Renal cortical epithelial cell (primary cell): ENCODE measurements around the gene GCN1. TPM values are rescaled to one million over a fixed set of nuclear protein-coding genes. Genes with fewer than 3 reads are reported as not detected.

Experiments
- DNase-seq: peaks from one replicate; pipeline ENCODE4 v3.0.0-alpha.2; 2011; ENCODE audit warnings: low read depth
- total RNA-seq: library from RNA; depleted of rRNA; stranded (reverse); fragments of >200 nt; gene quantifications from 2 replicates; pipeline ENCODE4 v1.2.3, GENCODE V29; 2014

Gene GCN1
- total RNA-seq, 1 donor from 2014 or later = 216 TPM

DNA sequence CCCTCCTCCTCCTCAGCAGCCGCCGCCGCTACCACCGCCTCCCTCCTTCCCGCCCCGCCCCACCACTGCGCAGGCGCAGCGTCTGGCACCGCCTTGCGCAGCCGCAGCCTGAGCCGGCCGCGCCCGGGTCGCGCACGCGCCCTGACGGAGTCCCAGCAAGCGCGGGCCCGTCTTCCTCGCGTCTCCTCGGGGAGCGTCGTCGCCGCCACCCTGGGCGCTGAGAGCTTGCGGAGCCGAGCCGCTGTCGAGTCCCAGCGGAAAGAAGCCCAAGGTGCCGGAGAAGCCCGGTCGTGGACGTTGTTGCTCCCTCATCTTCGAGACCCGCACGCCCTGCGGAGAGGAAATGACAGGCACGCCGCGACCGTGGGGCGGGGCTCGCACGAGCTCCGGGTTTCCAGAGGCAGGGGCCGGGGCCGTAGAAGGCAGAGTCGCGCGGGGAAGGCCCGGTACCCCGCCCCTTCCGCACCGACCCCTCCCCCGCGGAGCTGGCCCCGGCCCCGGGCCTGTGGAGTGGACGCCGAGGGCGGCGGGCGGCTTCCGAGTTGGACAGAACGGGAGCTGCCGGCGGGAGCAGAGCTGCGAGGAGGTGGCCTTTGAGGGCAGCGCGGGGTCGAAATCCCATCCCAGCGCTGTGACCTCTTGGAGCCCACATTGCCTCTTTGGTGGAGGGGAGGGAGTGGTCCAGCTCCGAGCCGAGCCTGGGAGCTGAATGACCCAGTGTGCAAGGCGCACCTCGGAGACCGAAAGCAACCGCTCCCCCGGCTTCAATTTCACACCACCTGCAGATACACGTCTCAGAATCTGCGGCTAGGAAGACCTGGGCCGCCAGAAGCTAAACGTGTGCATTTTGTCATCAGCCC, 77.5 kb downstream of the GCN1 start:
- no peak for DNase-seq

DNA sequence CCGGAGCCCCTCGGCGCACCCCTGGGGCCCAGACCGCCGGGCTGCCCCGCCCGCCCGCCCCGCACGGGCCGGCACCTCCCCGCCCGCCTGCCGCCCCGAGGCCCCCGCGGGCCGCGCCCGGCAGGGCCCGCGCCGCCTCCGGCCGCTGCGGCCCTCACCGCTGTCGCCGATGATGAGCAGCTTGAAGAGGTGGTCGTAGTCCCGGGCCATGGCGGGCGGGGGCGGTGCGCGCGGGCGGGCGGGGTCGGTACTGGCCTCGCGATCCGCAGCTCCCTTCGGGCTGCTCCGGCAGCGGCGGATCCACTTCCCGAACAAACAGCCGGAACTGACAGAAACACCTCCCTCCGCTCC, 78.1 kb downstream of the GCN1 start, which contains the start of gene RAB35:
Gene RAB35, minus strand, starts transcription at position 313 of the 351 bp plus-strand sequence. Its CDS starts 103 bp downstream, at position 210.
- DNase-seq = peak; percentile 74

DNA sequence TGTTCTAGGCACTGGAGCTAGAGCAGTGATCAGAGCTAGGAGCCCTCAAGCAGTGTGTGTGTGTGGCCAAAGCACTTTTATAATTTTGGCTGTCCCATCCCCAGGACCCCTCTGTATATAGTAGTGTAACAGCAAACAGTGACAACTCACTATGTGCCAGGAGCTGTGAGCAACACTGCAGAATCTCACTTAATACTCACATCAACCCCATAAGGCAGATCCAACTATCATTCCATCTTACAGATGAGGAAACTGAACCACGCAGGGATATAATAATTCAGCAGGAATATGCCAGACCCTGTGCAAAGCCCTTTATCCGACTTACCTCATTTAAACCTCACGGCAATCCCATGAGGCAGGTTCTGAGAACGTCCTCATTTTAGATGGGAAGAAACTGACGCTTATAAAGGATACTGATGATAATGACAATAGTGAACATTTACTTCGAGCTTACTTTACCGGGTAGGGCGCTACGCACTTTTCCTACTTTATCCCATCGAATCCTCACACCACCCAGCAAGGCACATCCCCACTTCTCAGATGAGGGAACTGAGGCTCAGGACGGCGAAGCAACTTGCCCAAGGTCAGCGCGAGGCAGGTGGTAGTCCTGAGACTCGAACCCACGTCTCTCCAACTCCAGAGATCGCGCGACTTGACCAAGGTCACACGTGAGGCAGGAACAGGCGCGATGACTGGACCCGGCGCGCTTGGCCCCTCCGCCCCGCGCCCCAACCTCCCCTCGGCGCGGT, 78.6 kb downstream of the GCN1 start:
- DNase-seq = no peak

DNA sequence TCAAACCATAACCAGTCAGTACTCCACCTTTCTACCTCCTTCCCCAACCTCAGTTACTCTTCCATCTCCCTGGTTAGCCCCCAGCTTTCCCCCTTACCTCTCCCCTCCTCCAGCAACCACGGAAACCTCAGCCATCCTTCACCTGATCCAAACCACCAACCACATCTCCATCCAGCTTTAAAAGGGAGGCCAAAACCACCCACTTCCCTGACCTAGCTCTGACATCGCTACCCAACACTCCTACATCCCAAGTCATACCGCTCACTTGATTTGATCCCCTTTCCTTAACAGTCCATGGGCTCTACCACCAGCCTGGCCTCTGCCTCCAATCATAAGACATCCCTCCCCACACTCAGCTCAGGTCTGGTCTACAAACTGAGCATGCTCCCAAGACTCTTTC, 79.4 kb downstream of the GCN1 start:
- DNase-seq = no peak

DNA sequence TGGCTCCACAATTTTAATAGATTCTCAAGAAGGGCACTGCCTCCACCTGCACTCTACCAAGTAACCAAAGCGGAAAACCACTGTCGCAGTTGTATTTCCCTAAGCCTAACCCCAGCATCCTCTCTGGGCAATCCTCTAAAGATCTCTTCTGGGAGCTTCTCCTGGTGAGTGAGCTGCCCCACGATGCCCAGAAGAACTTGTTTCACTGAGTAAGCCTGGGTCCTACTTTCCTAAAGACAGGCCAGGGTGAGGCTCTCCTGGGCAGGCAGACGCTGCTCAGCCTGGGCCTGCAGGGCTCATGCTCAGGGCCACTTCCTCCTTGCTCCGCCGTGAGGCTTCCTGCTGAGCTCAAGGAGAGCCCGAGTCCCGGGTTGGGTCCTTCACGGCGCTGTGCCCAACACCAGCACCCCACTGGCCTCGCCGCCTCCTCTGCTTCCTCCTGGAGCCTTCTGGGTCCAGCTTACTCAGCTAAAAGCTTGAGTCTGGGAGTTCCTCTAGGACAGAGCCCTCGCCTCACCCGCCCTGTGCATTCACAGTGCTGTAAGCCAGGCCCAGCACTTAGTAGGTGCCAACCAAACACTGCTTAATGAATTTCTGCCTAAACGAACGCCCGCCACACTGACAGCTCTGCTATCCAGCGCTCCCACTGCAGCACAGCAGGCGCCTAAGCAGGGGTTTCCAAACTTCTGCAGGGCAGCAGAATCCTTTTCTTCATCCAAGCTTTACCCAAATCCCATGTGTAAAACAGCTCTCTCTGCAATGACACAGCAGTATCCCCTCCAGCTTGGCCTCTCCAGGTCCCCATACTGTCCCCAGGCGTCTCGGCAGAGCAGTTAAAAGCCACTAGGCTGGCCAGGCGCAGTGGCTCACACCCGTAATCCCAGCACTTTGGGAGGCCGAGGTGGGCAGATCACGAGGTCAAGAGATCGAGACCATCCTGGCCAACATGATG, 83.7 kb downstream of the GCN1 start:
- no peak for DNase-seq

DNA sequence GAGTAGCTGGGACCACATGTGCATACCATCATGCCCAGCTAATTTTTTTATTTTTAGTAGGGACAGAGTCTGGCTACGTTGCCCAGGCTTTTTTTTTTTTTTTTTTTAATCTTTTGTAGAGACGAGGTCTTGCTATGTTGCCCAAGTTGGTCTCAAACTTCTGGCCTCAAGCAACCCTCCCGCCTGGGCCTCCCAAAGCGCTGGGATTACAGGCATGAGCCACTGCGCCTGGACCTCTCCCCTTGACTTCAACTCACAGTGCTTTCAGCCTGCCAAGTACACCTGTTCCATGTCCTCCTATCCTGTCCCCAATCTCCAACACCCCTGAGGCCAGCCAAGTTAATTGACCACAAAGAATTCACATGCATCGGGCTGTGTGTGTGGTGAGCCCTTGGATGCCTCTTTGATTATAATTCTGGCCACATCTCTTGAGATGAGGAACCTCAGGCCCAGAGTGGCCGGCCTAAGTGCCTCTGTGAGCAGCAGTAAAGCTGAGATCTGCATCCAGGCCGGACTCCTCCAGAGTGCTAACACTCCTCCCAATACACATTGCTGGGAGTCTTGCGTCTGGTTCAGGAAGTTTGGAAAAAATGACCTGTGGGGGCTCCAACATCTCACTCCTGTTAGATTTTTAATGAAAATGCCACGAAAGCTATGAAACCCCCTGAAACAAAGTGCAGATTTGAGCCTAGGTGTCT, 84.8 kb downstream of the GCN1 start:
- no peak for DNase-seq

DNA sequence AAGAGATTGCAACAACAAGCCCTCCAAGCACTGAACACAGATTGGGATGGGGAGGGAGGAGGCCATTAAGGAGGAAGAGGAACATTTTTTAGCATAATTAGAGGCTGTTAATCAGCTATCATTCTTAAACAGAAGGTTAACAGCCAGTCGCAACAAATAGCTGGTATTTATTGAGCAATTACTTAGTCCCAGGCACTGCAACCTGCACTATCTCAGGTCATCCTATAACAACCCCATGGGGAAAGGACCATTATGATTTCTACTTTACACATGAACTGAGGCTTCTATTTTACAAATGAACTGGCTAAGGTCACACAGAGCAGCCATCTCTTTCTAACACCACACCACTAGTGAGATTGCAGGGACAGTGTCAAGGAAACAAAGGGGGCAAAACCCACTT, 88.4 kb downstream of the GCN1 start:
- no peak for DNase-seq

DNA sequence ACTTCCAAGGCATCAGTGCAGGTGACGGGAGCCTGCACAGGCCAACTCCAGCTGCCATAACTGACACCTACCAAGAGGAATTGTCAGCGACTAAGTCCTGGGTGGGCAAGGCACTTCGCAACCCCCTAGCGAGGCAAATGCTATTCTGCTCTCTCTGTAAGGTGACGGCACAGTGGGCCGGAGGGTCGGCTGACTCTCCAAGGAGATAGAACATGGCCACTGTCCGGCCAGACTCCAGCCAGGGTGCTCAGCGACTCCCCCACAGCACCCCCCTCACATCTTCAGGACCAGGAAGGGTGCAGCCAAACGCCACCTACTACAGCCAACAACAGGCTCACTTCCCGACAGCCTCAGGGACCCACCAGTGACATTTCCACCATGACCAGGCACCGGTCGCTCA, 91.1 kb downstream of the GCN1 start:
- no peak for DNase-seq

DNA sequence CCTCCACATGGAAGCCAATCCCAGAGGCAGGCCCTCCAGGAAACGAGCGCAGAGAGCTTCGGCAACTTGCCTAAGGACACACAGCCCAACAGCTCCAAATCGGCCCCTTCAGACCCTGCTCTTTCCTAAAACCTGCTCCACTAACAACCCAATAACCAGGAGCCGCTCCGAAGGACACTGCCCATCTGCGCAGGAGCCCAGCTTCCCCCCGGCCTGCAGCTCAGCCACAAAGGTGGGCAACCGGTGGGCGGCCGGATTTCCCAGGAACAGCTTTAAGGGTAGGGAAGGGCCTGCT, 91.5 kb downstream of the GCN1 start:
- no peak for DNase-seq

DNA sequence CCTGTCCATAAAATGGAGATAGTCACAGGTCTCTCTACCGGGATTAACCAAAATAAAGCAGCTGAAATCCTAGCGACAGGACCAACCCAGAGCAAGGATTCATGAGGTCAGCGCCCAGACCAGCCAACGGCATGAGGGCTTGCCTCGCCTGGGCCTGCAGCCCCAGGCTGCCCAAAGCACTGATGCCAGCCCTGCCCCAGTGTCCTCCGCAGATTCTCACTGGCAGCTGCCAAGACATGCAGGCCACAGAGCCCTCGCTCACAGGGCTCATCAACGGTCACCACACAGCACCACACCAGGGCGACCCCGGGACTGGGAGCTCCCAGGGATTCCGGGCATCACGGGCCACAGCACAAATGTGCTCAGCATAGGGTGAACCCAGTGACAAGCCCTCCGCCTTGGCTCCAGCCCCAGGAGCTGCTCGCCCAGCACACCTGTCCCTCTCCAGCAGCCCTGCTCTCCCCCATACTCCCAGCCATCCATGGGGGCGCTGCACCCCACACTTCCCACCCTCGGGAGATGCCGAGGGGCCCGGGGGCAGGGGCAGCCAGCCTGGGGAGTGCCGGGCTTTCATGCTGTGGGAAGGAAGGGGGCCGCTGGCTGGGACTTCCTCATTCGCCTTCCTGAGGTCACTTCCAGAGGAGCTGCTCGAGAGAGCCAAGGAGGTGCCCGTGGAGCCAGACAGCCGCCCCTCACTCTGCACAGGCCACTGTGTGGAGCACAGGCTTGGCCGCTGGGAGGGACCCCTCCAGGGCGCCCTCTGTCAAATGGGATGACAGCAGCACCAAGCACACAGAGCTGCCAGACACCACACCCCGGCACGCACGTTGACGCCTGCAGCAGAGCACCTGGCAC, 92.1 kb downstream of the GCN1 start:
- no peak for DNase-seq

DNA sequence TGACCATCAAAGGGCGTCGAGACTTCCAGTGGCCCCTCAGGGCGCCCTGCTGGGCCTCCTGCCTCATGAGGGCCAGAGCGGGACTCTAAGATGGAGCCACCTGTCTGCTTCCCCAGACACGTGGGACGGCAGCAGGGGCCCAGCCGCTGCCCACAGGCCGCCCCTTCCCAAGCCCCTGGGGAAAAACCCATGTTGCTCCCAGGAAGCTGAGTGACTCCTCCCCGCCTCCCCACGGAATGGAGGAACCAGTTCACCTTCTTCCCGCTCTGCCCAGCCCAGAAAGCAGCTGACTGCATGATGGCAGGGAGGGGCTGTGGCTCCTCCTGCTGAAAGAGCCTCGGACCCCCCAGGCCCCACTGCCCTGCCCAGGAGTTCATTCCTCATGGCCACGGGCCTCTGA, 92.9 kb downstream of the GCN1 start:
- no peak for DNase-seq

DNA sequence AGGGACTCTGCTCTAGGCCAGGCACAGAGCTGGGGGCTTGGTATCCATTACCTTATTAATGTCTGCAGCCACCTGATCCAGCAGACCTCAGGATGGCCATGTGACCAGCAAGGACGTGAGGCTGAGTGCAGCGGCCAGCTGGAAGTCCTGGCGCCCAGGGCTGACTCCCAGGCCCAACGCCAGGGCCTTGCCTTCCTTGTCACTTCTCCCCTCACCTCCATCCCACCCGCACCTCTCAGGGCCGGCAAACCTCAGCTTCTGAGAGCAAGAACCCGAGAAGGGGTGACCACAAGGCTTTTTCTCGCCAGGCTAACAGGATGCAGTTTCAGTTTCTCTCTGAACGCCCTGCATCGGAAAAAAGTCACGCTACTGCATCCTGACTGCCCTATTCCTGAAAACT, 93.3 kb downstream of the GCN1 start:
- DNase-seq = no peak

DNA sequence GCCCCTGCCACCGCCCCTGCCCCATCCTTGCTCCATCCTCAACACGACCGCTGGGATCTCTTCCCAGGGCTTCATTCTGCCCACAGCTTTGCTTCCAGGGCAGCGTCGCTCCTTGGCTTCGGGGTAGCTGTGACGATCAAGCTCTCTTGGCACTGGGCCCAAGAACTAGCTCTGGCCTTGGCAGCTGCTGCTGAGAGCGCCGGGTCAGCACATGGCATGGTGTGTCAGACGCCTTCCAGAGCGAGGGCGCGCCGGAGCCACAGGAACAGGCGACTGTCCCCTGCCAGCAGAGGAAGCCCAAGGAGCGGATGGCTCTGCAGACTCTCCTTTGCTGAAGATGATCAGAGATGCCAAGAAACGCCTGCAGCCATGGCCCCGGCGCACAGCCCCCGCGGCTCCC, 93.9 kb downstream of the GCN1 start:
- DNase-seq = no peak

DNA sequence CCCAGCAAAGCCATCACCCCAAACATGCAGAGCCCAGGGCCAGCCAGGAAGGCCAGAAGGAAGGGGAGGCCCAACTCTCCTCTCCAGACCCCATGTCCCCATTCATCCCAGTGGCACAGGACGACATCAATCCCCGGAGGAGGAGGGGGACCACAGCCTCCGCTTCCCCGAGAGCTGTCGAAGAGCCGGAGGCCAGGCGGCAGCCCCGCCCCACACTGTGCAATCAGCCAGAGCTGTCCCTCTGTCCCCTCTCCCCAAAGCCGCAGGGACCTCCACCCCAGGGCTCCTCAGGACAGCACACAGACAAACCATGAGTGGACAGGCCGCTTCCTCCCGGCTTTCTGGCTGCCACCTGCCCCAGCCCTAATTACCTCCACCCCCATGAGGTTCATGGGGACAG, 94.8 kb downstream of the GCN1 start:
- no peak for DNase-seq

DNA sequence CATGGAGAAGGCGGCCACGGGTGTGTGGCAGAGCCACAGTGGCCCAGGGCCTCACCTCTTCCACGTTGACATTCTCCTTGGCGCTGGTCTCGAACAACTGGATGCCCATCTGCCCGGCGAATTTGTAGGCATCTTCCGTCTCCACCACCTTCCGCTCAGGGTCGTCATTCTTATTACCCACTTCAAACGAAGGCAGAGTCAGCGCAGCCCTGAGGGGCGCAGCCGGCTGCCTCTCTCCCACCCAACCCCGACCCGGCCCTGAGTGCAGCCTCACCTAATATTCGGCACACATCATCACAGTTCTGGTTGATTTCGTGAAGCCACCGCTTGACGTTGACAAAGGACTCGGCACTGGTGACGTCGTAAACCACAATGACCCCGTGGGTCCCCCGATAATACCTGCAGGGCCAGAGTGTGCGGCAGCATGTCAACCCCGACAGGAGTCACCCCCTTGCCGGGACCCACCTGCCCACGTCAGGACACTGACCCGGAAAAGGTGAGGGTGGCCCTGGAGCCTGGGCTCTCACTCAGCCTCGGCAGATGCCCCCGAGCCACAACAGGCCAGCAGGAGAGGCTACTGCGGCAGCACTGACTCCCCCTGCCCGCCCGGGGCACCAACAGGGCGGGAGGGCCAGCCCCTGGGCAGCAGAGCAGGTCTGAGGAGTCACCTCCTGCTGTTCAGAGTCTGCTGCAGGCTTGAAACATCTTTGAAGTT, 95.6 kb downstream of the GCN1 start:
- DNase-seq = no peak

DNA sequence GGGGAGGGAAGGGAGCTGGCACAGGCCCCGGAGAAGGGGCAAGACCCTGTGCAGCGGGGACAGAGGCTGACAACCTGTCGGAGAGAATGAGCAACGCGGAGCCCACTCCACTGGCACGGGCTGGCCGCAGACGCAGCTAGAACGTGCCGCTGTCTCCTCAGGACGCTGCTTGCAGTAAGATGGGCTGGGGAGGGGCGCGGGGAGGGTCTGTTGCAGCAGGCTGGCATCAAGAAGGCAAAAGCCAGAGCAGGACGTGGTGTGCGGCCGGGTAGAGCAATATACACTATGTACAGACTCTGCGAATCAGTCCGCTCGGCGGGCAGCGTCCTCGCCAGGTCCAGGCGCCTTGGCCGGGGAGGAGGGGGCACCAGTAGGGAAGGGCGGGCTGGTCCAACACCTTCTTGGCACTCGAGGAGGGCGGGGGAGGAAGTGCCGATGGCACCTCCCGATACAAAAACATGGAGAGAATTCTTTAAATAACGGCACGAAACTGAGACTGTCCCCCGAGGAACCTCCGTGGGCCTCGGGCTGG, 97.8 kb downstream of the GCN1 start:
- DNase-seq = no peak

DNA sequence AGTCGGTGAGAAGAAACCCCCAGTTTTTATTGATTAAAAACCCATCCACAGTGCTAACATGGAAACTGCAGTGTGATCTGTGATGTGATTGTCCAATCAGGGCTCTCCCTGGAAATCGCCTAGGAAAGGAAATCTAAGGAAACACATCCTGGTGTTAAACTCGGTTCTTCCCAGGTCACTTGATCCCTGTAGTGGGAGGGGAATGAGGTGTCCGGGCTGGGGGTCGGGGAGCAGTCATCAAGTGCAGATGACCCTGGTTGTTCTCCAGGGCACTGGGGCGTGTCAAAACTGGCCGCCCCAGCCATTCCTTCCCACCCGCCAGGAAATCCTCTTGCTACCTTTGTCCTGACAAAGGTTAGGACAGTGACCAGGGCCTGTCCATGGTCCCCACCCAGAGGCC, 98.8 kb downstream of the GCN1 start:
- no peak for DNase-seq

DNA sequence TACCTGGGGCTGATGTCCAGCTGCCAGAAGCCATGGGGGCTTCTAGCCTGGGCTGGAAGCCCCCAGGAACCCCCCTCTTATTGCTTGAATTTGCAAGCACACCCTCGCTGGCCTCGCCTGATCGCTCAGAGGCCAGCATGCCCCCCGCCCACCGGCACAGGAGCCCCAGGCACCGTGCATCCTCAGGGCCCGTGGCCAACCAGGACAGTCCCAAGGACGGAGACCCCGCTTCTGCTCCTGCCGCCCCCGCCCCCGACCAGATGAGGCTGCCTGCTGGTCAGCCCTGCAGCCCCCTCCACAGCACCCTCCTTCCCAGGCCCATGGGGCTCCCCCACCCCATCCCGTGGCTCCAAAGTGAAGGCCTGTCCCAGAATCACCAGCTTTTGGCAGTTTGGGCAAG, 99.2 kb downstream of the GCN1 start:
- no peak for DNase-seq

DNA sequence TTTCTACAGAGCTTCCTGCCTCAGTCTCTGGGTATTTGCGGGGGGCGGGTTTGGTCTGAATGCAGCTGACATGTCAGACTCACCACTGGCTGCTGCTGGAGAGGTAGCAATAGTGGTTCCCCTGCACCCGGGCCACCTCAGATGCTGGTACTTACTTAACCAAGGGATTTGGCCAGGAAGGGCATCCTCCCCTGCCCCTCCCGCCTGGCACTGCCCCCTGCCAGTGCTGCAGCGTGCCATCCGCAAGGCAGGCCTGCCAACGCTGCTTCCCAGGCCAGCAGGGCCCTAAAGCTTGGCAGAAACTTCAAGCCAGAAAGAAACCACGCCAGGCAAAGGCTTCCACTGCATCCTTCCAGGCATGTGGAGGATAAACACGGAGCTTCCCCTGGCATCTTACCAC, 100.0 kb downstream of the GCN1 start:
- DNase-seq = no peak
